ENCODE results near the gene RSPO1.
"Not testable (repeated sequence)": the region's sequence is repeated elsewhere in the genome, so short reads cannot be mapped to it uniquely, and the experiment has no call there.

RSPO1 gene

GRCh38 chr1:37634244-37634991 is at the start of gene RSPO1:
RSPO1 (minus strand) TSS chr1:37634892; CDS start chr1:37629661, 5,231 bp downstream.
- DNase-seq, result no peak

- not testable (repeated sequence) for DNase-seq
Measured at GRCh38 chr1:37684182-37684581, 49.5 kb upstream of the RSPO1 start.

- peak in 11 of 14 donors; percentile 6 to 72 (median 30) for DNase-seq
Measured at GRCh38 chr1:37682334-37682987, 47.8 kb upstream of the RSPO1 start.

- DNase-seq, result no peak
Measured at GRCh38 chr1:37680933-37681332, 46.2 kb upstream of the RSPO1 start.

- no peak for DNase-seq
Measured at GRCh38 chr1:37677808-37678207, 43.1 kb upstream of the RSPO1 start.

- no peak for DNase-seq
Measured at GRCh38 chr1:37677143-37677439, 42.4 kb upstream of the RSPO1 start.

GRCh38 chr1:37676281-37677142 is 41.8 kb upstream of the RSPO1 start:
- DNase-seq, result peak in 4 of 14 donors; percentile 8 to 27 (median 19)

GRCh38 chr1:37673920-37674319 is 39.2 kb upstream of the RSPO1 start:
- DNase-seq, result peak in 1 of 14 donors; percentile 5

GRCh38 chr1:37672136-37672870 is 37.6 kb upstream of the RSPO1 start:
- DNase-seq, result no peak

GRCh38 chr1:37671261-37671660 is 36.6 kb upstream of the RSPO1 start:
- DNase-seq, result no peak

- no peak for DNase-seq
Measured at GRCh38 chr1:37670133-37670532, 35.4 kb upstream of the RSPO1 start.

GRCh38 chr1:37667023-37667671 is 32.5 kb upstream of the RSPO1 start:
- DNase-seq, result no peak

- peak in 1 of 14 donors; percentile 14 for DNase-seq
Measured at GRCh38 chr1:37666241-37666867, 31.7 kb upstream of the RSPO1 start.

GRCh38 chr1:37663426-37664000 is 28.8 kb upstream of the RSPO1 start:
- DNase-seq, result no peak

GRCh38 chr1:37662031-37662755 is 27.5 kb upstream of the RSPO1 start:
- DNase-seq, result no peak

GRCh38 chr1:37661401-37661800 is 26.7 kb upstream of the RSPO1 start:
- no peak for DNase-seq

GRCh38 chr1:37660664-37661063 is 26.0 kb upstream of the RSPO1 start:
- no peak for DNase-seq

- DNase-seq, result no peak
Measured at GRCh38 chr1:37658486-37658885, 23.8 kb upstream of the RSPO1 start.

GRCh38 chr1:37657620-37658412 is 23.1 kb upstream of the RSPO1 start:
- DNase-seq, result no peak

- no peak for DNase-seq
Measured at GRCh38 chr1:37656881-37657280, 22.2 kb upstream of the RSPO1 start.

All from C1 segment of cervical spinal cord (tissue), 14 donors.